Measurements from ENCODE around the gene TMEM50B.

DNA sequence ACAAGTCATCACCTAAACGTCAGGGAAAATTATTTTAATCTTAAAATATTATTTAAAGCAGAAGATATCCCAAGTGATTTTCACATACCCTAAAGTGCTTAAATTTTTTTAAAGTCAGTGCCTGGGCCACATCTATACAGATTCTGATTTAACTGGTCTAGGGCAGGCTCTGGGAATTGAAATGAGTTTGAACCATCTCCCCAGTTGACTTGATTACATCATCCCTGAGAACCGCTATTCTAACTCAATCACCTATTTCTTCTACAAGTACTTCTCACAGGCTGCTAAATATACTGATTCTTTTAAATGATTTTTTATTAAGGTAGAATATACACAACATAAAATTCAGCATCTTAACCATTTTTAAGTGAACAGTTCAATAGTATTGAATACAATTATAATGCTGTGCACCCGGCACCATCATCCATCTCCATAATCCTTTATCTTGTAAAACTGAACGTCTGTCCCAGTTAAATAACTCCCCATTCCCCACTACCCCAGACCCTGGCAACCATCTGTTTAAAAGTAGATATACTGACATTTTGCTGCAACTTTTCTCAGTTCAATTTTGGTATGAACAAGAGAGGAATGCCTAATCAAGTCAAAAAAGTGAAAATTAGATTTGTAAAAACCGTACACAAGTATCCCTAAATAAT lies 42.7 kb upstream of the TMEM50B start:
- TF ChIP-seq POLR2AphosphoS5 (IDR thresholded peaks at IDR 0.05; ENCODE audit: insufficient read depth in 1 of 2, low read depth in 1 of 2) (no peak), POLR2A (IDR thresholded peaks at IDR 0.05) (no peak)
- TF ChIP-seq, protein P1, sequence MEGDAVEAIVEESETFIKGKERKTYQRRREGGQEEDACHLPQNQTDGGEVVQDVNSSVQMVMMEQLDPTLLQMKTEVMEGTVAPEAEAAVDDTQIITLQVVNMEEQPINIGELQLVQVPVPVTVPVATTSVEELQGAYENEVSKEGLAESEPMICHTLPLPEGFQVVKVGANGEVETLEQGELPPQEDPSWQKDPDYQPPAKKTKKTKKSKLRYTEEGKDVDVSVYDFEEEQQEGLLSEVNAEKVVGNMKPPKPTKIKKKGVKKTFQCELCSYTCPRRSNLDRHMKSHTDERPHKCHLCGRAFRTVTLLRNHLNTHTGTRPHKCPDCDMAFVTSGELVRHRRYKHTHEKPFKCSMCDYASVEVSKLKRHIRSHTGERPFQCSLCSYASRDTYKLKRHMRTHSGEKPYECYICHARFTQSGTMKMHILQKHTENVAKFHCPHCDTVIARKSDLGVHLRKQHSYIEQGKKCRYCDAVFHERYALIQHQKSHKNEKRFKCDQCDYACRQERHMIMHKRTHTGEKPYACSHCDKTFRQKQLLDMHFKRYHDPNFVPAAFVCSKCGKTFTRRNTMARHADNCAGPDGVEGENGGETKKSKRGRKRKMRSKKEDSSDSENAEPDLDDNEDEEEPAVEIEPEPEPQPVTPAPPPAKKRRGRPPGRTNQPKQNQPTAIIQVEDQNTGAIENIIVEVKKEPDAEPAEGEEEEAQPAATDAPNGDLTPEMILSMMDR (IDR thresholded peaks at IDR 0.05): no peak

Data from vagina (tissue), 2 donors.